Dermis blood vessel endothelial cell (primary cell): ENCODE data around the gene APP. TPM values are rescaled to one million over a fixed set of nuclear protein-coding genes. Genes with fewer than 3 reads are reported as not detected.
"Not testable (repeated sequence)": the region's sequence is repeated elsewhere in the genome, so short reads cannot be mapped to it uniquely, and the experiment has no call there.

Experiments used
- DNase-seq: peaks from one replicate; pipeline ENCODE4 v3.0.0; 2010
- total RNA-seq: library from RNA; depleted of rRNA; stranded (reverse); fragments of >200 nt; gene quantifications from 2 replicates; pipeline ENCODE4 v1.2.3, GENCODE V29; 2014

Gene APP
- total RNA-seq, 1 donor from 2014 or later, result 1,370 TPM

DNA sequence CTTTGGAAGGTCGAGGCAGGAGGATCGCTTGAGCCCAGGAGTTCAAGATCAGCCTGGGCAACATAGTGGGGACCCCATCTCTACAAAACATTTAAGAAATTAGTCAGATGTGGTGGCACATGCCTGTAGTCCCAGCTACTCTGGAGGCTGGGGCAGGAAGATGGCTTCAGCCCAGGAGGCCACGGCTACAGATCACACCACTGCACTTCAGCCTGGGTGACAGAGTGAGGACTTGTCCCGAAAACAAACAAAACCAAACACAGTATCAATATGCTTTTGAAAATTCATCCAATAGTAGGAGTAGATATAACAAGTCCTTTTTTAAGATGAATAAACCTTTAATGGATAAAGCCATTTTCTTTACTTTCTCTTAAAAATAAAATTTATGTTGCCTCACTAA, 8.5 kb downstream of the APP start:
- no peak for DNase-seq

DNA sequence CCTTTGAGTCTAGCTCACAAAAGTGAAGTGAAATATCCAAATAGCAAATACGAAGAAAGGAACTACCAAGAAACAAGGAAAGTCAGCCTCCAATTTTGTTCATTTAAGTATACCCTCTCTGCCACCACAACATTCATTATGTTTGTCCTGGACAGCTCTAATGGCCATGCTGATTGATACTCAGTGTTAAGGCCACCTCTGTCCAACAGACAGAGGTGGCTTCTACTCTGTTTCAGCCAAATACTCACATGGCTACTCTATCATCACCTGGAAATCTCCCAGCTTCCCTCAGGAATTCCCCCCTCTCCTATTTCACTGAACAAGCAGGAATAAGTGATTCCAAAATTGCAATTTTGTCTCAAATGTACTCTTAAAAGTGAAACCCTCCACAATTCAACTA, 10.7 kb downstream of the APP start:
- DNase-seq, result no peak

DNA sequence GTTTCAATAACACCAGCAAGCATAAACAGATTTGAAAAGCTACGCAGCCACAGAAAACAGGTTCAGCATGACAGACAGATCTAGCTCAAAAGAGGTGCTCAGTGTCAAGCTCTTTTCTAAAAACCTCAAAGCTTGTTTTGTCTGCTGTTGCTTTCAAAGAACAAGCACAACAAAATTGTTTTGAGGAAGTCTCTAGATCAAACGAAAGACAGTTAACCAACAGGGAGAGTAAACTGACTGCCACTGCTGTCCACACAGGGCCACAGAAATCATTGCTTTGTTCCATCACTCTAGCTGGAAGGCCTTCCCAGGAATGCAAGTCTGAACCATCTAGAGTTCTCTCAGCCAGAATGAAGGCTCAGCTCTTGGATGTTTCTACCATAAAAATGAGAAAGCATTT, 12.8 kb downstream of the APP start:
- DNase-seq, result no peak

DNA sequence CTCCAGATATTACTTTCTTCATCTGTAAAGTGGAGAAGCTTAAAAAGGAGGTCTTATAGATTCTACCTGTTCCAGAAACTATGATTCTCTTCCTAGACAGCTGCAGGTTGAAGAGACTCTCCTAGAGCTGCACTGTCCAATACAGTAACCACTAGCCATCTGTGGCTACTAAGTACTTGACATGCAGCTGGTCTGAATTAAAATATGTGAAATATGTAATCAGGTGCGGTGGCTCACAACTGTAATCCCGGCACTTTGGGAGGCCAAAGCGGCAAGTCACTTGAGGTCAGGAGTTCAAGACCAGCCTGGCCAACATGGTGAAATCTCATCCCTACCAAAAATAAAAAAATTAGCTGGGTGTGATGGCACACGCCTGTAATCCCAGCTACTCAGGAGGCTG, 15.8 kb downstream of the APP start:
- DNase-seq, result no peak

DNA sequence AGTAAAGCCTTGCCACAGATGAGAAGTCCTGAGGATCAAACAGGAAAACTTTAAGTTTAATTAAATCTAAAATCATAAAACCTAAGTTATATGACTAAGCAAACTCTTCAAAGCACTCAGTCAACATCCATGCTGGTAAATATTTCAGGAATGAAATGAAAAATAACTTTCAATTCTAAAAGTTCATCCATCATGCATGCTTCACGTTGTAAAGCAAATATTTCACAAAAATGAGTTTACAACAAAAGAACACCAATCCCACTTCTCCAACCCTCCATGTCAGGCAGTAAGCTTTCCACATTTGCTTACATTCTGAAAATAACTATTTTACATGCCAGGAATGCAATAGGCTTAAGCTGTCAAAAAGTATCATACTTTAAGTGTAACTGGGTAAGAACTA, 16.8 kb downstream of the APP start:
- DNase-seq, result no peak

DNA sequence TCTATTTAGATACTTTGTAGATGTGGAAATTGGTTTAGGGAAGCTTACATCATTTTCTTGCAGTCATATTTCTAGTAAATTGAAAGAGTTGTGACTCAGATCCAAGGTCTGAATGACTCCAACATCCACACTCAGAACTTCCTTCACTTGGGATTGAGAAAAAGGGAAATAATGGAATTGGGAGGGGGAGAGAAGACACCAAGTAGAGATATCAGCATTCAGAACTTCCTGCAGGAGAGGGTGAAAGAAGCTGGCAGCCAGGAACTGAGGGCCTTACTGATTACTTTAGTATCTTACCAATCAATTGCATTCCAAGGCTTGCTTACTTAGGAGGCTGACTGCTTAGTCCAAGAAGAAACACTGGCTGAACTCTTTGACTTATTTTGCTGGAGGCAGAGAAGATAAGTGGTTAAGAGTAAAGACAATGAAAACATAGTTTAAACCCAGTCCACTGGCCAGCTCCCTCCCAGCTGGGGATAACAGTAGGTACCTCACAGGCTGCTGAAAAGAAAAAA, 21.7 kb downstream of the APP start:
- peak; percentile 55 for DNase-seq

DNA sequence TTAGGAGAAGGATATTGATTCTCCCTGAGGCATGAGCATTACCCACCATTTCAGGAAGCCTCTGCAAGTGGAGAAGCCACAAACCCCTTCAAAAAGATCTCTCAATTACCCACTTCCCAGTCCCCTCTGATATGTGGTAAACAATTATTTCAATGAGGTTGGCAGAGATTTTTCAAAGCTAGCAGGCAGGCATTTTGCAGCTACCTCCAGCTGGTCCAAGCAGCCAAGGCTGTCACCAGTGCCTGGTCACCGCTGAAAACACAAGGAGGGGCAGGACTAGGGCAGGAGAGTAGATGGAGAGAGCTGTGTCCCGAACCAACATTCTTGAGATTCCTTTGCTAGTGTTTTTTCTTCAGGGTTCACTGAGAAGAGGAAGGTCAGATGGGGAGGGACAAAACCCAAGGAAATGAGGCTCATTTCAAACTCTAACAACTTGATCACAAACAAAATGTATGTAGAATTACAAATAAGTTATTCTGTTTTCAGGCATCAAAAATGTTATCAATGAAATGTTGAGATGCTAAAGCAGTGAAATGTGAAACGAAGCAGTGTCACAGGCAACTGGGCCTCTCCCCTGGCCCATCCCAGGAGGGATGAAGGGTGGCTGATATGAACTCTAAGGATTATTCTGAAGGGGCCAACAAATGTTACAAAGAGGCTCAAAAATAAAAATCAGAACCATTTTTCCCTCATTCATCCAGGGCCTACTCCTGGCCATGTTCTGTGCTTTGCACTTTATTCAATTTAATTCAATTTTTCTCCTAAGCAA, 22.3 kb downstream of the APP start:
- peak; percentile 61 for DNase-seq

DNA sequence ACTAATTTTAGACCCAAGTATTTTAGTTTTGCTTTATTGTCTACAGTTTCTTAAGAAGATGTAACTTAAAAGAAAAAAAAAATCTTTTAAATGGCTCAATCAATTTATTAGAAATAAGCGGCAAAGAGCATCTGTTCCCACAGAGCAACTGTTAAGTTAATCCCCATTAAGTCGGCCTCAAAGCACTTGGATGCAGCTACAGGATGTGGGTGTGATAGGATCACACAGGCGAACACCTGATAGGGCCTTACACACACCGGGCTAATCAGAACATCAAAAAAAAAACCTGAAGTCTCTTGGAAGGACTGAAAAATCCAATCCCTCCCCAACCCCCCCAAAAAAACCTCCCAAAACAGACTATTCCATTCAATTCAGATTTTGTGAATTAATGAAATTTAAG, 23.0 kb downstream of the APP start:
- peak; percentile 24 for DNase-seq

DNA sequence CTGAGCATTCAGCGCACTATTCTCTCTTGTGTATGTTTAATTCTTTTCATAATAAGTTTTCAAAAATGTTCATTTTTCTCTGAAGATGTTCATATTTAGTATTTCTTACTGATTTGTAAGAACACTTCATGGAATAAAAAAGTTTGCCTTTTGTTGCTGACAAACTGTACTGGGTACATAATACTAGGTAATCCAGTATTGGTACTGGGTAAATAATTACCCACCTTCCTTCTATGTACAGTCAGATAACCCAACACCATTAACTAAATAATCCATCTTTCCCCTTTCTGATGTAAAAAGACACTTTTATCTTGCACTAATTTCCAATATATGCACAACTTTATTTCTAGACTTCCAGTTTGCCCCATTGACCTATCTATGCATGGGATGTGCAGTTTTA, 23.9 kb downstream of the APP start:
- DNase-seq, result no peak

DNA sequence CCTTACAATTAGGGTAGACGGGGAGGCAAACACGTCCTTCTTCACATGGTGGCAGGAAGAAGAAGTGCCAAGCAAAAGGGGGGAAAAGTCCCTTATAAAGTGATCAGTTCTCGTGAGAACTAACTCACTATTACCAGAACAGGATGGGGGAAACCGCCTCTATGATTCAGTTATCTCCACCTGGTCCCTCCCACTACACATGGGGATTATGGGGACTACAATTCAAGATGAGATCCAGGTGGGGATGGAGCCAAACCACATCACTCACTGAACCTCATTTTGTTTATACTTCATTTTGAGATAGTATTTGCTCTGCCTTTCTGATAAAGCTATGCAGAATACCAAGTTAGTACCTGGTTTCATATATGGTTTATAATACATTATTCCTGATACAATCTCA, 26.5 kb downstream of the APP start:
- no peak for DNase-seq

DNA sequence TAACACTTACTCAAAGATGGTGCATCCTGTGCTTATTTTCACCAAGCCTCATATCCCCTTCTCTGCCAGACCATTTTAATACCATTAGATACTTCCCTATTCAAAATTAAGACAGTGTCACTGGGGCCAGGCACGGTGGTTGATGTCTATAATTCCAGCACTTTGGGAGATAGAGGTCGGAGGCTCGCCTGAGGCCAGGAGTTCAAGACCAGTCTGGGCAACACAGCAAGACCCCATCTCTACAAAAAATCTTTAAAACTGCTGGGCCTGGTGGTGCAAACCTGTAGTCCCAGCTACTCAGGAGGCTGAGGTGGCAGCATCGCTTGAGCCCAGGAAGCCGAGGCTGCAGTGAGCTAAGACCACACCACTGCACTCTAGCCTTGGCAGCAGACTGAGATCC, 28.2 kb downstream of the APP start:
- no peak for DNase-seq

DNA sequence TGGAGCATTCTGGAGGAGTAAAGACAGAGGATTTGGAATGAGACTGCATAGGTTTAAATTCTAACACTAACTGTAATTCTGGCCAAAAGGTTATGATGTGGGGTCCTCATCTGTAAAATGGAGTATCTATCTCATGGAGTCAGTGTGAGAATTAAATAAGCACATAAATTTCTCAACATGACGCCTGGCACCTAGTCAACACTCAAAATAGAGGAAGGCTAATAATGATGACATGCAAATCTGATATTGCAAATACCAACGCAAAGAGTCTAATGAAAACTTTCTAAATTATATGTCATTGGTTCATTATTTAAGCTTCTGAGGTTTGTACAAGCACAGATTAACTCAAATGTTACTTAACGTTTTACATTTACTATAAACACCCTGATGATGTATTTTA, 29.6 kb downstream of the APP start:
- no peak for DNase-seq

DNA sequence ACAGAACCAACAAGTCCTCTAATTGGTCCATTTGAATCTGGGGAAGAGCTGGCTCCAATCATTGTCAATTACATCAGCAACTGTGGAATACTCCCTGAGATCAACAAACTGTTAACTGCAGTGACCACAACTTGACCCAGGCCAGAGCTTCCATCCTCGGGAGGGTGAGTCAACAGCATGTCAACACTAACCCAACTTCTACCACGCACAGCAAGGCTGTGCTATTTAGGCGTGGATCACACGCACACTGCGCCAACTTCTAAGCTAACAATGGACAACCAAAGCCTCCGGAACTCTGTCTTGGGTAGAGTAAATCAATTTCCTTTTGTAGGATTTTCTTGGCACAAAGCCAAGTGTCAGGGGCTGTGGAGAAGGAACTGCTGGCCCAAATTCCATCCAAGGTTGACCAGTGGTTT, 30.4 kb downstream of the APP start:
- peak; percentile 99 for DNase-seq

DNA sequence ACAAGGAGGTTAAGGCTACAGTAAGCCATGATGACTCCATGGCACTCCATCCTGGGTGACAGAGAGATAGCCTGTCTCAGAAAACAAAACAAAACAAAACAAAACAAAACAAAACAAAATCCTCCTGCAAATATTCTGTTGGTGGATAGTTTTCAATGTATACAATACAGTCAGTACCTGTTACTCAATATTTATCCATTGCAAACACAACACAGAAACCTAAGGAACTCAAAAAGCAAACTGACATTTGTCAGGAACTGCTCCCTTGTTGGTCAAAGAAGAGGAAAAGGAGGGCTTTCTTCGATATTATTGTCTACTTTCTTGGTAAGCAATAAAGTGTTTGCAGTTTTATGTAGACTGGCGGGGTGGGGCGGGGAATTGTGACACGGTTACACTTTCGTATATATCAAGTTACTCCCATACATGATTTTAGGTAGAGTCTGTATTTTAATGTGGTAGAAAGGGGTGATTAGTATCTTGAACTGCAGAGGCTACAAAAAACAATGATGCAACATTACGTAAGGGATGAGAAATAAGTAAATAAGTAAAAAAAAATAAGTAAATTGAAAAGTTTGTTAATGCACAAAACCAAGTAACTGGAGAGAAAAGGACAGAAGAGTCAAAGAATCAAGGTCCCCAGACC, 31.8 kb downstream of the APP start:
- DNase-seq, result no peak

DNA sequence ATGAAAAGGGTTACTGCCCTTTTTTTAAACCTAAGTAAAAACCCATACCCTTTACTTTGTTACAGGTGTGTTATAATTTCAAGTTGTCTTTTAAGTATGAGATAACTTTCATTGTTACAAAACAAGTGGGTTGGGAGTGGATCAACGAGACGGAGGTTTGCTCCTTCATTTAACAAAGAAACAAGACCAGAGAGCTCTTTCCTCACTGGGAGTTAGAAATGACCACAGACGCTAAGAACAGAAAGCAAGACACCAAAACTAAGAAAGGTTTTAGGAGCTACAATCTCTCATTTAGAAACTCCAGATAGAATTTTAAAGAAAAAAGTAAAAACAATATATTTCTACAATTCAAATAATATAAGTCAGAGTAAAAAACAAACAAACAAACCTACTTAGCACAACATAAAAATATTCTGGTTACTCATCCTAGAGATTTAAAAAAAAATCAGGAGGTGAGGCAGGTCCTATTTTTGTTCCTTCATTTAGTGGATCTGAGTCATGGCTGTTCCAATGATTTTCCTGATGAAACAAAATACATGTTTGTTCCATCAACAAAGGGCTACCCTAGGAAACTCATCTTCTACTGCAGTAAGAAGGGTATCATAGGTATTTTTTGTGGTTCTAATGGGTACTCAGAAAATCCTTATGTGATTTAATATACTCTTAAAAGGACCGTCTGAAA, 33.0 kb downstream of the APP start:
- DNase-seq, result peak; percentile 42

DNA sequence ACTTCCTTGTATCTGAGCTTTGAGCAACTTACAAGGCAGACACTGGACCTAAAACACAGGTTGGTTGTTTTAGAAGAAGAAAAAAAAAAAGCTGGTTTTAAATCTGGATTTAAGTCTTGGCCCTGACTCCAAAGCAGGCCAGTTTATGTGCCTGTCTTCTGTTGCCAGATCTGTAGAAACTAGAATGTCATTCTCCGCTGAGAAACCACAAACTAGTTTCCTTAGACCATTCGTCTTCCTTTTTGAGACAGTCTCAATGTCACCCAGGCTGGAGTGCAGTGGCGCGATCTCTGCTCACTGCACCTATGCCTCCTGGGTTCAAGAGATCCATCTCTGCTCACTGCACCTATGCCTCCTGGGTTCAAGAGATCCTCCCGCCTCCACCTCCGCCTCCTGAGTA, 33.9 kb downstream of the APP start:
- DNase-seq, result no peak

DNA sequence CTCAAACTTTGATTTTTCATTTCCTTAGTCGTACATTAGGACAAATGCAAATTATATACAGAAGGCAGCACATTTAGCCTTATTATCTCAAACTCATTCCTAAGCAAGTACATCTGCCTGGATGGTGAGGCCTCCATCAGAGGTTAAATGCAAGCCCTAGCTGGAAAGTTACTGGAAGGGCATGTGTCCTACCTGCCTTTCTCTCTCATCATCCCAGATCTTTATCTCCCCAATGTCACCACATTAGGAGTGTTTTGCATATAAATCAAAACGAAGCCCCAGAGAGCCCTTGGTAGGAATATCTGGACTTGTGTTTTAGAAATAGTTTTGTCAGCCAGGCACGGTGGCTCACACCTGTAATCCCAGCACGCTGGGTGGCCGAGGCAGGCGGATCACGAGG, 35.0 kb downstream of the APP start:
- no peak for DNase-seq

DNA sequence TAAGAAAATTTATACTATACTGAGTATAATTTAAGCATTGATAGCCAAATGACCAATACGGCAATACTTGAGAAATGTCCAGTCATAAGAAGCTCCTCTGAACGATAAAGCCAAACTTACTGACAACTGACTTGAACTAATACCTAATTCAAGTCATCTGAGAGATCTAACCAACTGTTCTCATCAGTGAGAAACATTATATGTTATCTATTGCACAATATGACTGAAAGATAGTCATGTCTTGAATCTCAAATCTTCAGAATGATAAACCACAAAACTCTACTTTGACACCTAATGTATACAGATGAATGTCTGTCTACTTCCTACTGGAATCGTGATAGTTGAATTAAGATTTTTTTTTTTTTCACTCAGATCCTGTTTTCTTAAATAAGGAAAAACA, 39.0 kb downstream of the APP start:
- no peak for DNase-seq

DNA sequence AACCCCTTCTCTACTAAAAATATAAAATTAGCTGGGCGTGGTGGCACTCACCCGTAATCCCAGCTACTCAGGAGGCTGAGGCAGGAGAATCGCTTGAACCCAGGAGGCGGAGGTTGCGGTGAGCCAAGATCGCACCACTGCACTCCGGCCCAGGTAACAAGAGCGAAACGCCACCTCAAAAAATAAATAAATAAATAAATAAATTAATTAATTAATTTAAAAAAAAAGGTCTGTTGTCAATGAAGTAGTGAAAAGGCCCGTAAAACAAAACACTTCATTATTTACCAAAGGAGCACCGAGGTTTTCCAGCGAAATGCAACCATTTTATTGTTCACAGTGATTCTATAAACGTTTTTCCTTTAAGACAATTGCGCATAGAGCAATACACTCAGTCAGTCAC, 39.5 kb downstream of the APP start:
- not testable (repeated sequence) for DNase-seq

DNA sequence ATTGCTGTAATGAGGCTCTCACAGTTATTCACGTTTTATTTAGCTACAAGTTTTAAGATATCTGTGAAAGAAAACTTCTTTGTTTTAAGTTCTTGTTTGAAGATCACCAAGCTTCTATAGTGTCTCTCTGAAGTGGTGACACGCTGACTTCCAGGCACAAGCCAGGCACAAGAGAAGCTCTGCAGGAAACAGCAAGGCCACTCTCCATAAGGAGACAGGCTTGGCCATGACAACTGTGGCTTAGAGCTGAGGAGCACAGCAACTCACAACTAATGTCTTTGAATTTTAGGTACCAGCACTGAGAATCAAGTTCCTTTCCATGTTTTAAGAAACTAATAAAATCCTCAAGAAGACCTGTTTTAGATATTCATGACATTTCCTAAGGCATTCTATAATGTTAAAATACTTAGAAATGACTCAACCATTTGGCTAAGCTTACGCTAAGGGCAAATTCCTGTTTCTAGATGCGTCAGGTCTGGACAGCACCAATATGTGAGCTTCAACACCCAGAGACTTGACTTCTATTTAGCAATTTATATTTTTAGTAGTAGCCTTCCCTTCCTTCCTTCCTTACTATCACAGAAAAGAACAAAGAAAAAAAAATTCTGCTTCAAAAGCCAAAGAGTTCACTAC, 40.2 kb downstream of the APP start:
- peak; percentile 60 for DNase-seq

DNA sequence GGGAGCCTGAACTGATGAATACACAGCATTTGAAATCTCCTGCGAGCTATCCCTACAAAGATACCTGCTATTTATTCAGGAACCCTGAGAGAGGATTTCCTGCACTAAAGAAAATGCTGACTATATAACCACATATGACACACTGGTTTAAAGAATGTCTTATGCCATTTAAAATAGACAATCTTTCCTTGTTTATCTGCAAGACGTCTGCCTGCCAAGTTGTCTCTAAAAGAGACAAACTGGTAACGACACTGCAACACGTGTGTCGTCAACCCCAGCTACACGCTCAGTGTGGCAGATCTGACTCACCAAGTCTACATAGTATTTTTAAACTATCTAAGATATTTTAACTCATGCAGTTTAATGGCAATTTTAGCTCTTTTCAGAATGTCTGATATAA, 42.7 kb downstream of the APP start:
- DNase-seq, result peak; percentile 62

DNA sequence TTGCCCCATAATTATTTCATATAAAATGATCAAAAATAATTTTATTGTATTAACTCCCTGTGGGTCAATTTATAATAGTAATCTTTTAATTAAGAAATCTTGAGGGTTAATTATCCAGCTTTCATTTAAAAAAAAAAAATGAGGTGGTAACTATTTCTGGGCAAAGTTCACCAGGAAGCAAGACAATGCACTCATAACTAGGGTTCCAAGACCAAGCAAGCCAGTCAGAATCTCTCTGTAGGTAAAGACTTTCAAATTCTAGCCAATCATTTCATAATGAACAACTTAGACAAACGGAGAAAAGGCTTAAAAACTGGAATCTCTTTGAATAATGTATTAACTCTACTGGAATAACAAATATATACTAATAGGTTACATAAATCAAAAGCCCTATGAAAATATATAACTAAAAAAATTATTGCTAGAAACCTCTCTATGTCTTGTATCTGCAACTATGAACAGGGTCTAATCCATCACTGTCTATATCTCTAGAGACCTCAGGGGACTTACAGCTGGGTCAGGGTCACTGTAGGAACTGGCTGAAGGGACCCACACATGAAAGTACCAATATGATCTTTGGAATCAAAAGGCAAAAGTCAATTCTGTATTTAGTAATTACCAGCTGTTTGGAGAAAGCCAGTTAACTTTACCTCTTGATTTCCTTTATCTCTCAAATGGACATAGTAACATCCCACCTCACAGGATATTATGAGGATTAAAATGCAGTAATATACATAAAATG, 43.3 kb downstream of the APP start:
- DNase-seq, result no peak

DNA sequence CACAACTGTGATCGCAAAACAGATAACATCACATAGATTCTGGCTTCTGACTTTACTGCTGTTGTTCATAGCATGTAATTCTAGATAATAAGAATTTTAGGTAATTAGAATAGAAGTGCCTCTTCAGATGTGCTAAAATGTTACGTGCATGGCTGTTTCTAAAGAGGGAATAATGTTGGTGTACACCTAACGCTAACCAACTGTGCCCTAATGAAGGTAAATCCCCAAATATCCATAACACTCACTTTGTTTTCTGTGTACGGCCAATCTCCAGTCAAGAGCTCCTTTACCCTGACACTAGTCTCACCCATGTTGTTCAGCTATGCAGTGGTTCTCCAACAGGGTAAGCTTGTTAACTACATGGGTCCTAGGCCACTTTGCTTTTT, 44.4 kb downstream of the APP start:
- DNase-seq, result no peak
